ENCODE measurements around the gene AMIGO1.

The AMIGO1 gene

GRCh38 chr1:109457819-109458218 lies 51.7 kb downstream of the AMIGO1 start:
- H3K36me3 ChIP-seq (ENCODE audit: insufficient read depth, low read length), result no peaks in the 10 kb centered on the region
- no peaks in the 10 kb centered on the region for H3F3A ChIP-seq (ENCODE audit: low read depth)
- H3K9me3 ChIP-seq (ENCODE audit: insufficient read depth, low read depth, low read length), result peaks cover 12% of the 10 kb centered on the region
- no peak overlapping the region for H2AFZ ChIP-seq (ENCODE audit: low read length)
- H4K20me1 ChIP-seq (ENCODE audit: insufficient read depth, low read length, poor library complexity, severe bottlenecking), result no peaks in the 10 kb centered on the region
- no peak overlapping the region for H3K4me3 ChIP-seq (ENCODE audit: low read length, poor library complexity, severe bottlenecking)
- H3K4me1 ChIP-seq (ENCODE audit: insufficient read depth, low read length, poor library complexity, severe bottlenecking), result no peaks in the 10 kb centered on the region
- no peak overlapping the region for H3K9ac ChIP-seq (ENCODE audit: low read depth, low read length, poor library complexity, severe bottlenecking)
- TF ChIP-seq CTCF (conservative IDR thresholded peaks at IDR 0.05; ENCODE audit: low read length), result no peak
- TF ChIP-seq EZH2phosphoT487 (IDR thresholded peaks at IDR 0.05; ENCODE audit: borderline replicate concordance), result no peak
- no peak overlapping the region for H3K4me2 ChIP-seq (ENCODE audit: low read depth, low read length, poor library complexity, severe bottlenecking)
- no peaks in the 10 kb centered on the region for H3K27me3 ChIP-seq (ENCODE audit: insufficient read depth, low read length, poor library complexity, severe bottlenecking)
- H3K79me2 ChIP-seq (ENCODE audit: insufficient read depth, low read length), result no peaks in the 10 kb centered on the region
- H3K9me2 ChIP-seq (replicated peaks; ENCODE audit: low read depth, low read length), result no peaks in the 10 kb centered on the region

- Histone ChIP-seq H3K9ac (ENCODE audit: low read depth, low read length, poor library complexity, severe bottlenecking) (no peak overlapping the region), H2AFZ (ENCODE audit: low read length) (no peak overlapping the region), H3K36me3 (ENCODE audit: insufficient read depth, low read length) (no peaks in the 10 kb centered on the region), H3K9me2 (replicated peaks; ENCODE audit: low read depth, low read length) (no peaks in the 10 kb centered on the region), H3K27me3 (ENCODE audit: insufficient read depth, low read length, poor library complexity, severe bottlenecking) (no peaks in the 10 kb centered on the region), H3K79me2 (ENCODE audit: insufficient read depth, low read length) (no peaks in the 10 kb centered on the region), H3K4me3 (ENCODE audit: low read length, poor library complexity, severe bottlenecking) (no peak overlapping the region), H3K9me3 (ENCODE audit: insufficient read depth, low read depth, low read length) (peaks cover 12% of the 10 kb centered on the region), H3K4me1 (ENCODE audit: insufficient read depth, low read length, poor library complexity, severe bottlenecking) (no peaks in the 10 kb centered on the region), H3K4me2 (ENCODE audit: low read depth, low read length, poor library complexity, severe bottlenecking) (no peak overlapping the region), H4K20me1 (ENCODE audit: insufficient read depth, low read length, poor library complexity, severe bottlenecking) (no peaks in the 10 kb centered on the region), H3F3A (ENCODE audit: low read depth) (no peaks in the 10 kb centered on the region)
- no peak for TF ChIP-seq CTCF (conservative IDR thresholded peaks at IDR 0.05; ENCODE audit: low read length)
- TF ChIP-seq EZH2phosphoT487 (IDR thresholded peaks at IDR 0.05; ENCODE audit: borderline replicate concordance), result no peak
Measured at GRCh38 chr1:109454497-109455133, 54.9 kb downstream of the AMIGO1 start.

Data from Loucy (cell line).